Natural killer cell (primary cell): ENCODE data around the gene CAMSAP1. TPM values are rescaled to one million over a fixed set of nuclear protein-coding genes. Genes with fewer than 3 reads are reported as not detected.
"Not testable (repeated sequence)": the region's sequence is repeated elsewhere in the genome, so short reads cannot be mapped to it uniquely, and the experiment has no call there.

Source experiments
- ATAC-seq, 3 donors: fragments of 150-1000 bp in 2 of 3; fragments of 200-7000 bp in 1 of 3; cut with Tn5 transposase; 1 replicate in 1 of 3; 2 replicates in 2 of 3; pipeline ENCODE4 v1.10.0; 2021; ENCODE audit warnings: mild to moderate bottlenecking in 2 of 3, moderate library complexity in 2 of 3
- DNase-seq, 2 donors: peaks; one replicate each; pipeline versions ENCODE4 v3.0.0 to v3.0.0-alpha.2; 2013 to 2021; ENCODE audit warnings: mixed read lengths in 1 of 2
- H3K27ac ChIP-seq: one replicate; pipeline ENCODE4 v1.5.1; 2013; ENCODE audit warnings: mild to moderate bottlenecking, low read length
- H3K27me3 ChIP-seq: one replicate; pipeline ENCODE4 v1.6.1; 2013; ENCODE audit warnings: low read length; ENCODE audit not compliant: control insufficient read depth, insufficient read depth
- H3K36me3 ChIP-seq: one replicate; pipeline ENCODE4 v1.6.1; 2013; ENCODE audit warnings: low read length; ENCODE audit not compliant: control insufficient read depth, insufficient read depth
- H3K4me1 ChIP-seq: one replicate; pipeline ENCODE4 v1.6.1; 2013; ENCODE audit warnings: low read length; ENCODE audit not compliant: control insufficient read depth, insufficient read depth
- H3K4me3 ChIP-seq: one replicate; pipeline ENCODE4 v1.5.1; 2013; ENCODE audit warnings: low read length
- H3K9me3 ChIP-seq: one replicate; pipeline ENCODE4 v1.6.1; 2013; ENCODE audit warnings: low read length; ENCODE audit not compliant: control insufficient read depth, insufficient read depth
- H3K27ac Mint-ChIP-seq, 2 donors: one replicate each; pipeline ENCODE4 v1.8.0; 2022; ENCODE audit warnings: mild to moderate bottlenecking in 2 of 2, mixed read lengths in 2 of 2, moderate library complexity in 1 of 2
- H3K27me3 Mint-ChIP-seq, 2 donors: one replicate each; pipeline ENCODE4 v1.8.0; 2022; ENCODE audit warnings: low read depth in 2 of 2, mixed read lengths in 2 of 2
- H3K36me3 Mint-ChIP-seq: one replicate; pipeline ENCODE4 v1.8.0; 2022; ENCODE audit warnings: mixed read lengths
- H3K4me1 Mint-ChIP-seq, 2 donors: one replicate each; pipeline ENCODE4 v1.8.0; 2022; ENCODE audit warnings: mixed read lengths in 2 of 2
- H3K4me3 Mint-ChIP-seq: one replicate; pipeline ENCODE4 v1.8.0; 2022; ENCODE audit warnings: mild to moderate bottlenecking, moderate library complexity, mixed read lengths
- H3K9me3 Mint-ChIP-seq, 2 donors: one replicate each; pipeline ENCODE4 v1.8.0; 2022; ENCODE audit warnings: mixed read lengths in 2 of 2
- WGBS: methylation state at CpG from one replicate; pipeline ENCODE4 v1.1.7; 2013; ENCODE audit warnings: missing lambda C conversion rate; ENCODE audit not compliant: insufficient coverage; 5-methylcytosine and 5-hydroxymethylcytosine counted together
- intact Hi-C: fragments of 100-400 bp; cut with micrococcal nuclease; formaldehyde crosslinking; loops from one replicate; pipeline ENCODE4 v1.14.2; 2022
- total RNA-seq, 4 donors: library from RNA; stranded (reverse); fragments of 120-200 nt in 1 of 4; gene quantifications; one replicate each; pipeline versions ENCODE4 v1.2.3 to v1.2.4, GENCODE V29; 2013 to 2022
- TF ChIP-seq, protein P1 (sequence below): fragments of 200-600 bp; IDR thresholded peaks from one replicate; pipeline ENCODE4 v1.8.0; 2022; ENCODE audit warnings: antibody characterized with exemption

Gene CAMSAP1
- total RNA-seq, 3 donors from 2014 or later (not counting 1 experiment from before 2014, with no cell fraction given) = 25.9 to 33.5 (median 28.1) TPM

DNA sequence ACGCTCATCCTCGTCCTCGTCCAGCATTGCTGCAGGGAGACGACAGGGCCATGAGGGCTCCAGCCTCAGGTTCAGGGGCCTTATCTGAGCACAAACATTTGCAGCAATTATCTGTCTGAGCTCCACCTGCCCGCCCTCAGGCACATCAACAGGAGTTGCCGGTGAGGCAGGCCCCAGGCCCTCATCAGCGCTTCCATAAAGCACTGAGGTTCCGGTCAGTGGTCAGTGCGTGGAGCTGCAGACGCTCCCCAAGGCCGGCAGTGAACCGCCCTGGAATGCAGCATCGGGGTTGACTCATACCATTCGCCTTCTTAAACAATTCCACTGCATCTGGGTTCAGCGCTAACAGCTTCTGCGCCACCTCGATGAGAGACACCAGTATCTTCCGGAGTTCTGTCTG lies 38.6 kb upstream of the CAMSAP1 start:
- Mint-ChIP-seq H3K4me1 (peaks cover 4 to 5% of the 10 kb centered on the region in 2 donors), H3K9me3 (no peaks in the 10 kb centered on the region), H3K4me3 (no peak overlapping the region), H3K27ac (no peak overlapping the region), H3K36me3 (peaks cover 21% of the 10 kb centered on the region), H3K27me3 (no peaks in the 10 kb centered on the region)
- 98% methylated on average over 18 of the region's 18 CpGs for WGBS
- intact Hi-C loops = no loop called here
- TF ChIP-seq, protein P1, sequence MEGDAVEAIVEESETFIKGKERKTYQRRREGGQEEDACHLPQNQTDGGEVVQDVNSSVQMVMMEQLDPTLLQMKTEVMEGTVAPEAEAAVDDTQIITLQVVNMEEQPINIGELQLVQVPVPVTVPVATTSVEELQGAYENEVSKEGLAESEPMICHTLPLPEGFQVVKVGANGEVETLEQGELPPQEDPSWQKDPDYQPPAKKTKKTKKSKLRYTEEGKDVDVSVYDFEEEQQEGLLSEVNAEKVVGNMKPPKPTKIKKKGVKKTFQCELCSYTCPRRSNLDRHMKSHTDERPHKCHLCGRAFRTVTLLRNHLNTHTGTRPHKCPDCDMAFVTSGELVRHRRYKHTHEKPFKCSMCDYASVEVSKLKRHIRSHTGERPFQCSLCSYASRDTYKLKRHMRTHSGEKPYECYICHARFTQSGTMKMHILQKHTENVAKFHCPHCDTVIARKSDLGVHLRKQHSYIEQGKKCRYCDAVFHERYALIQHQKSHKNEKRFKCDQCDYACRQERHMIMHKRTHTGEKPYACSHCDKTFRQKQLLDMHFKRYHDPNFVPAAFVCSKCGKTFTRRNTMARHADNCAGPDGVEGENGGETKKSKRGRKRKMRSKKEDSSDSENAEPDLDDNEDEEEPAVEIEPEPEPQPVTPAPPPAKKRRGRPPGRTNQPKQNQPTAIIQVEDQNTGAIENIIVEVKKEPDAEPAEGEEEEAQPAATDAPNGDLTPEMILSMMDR = no peak
- ATAC-seq (no peak), DNase-seq (no peak)
- Histone ChIP-seq H3K4me3 (no peak overlapping the region), H3K27ac (no peak overlapping the region), H3K27me3 (no peaks in the 10 kb centered on the region), H3K4me1 (no peaks in the 10 kb centered on the region), H3K9me3 (no peaks in the 10 kb centered on the region), H3K36me3 (peaks cover 46% of the 10 kb centered on the region)

DNA sequence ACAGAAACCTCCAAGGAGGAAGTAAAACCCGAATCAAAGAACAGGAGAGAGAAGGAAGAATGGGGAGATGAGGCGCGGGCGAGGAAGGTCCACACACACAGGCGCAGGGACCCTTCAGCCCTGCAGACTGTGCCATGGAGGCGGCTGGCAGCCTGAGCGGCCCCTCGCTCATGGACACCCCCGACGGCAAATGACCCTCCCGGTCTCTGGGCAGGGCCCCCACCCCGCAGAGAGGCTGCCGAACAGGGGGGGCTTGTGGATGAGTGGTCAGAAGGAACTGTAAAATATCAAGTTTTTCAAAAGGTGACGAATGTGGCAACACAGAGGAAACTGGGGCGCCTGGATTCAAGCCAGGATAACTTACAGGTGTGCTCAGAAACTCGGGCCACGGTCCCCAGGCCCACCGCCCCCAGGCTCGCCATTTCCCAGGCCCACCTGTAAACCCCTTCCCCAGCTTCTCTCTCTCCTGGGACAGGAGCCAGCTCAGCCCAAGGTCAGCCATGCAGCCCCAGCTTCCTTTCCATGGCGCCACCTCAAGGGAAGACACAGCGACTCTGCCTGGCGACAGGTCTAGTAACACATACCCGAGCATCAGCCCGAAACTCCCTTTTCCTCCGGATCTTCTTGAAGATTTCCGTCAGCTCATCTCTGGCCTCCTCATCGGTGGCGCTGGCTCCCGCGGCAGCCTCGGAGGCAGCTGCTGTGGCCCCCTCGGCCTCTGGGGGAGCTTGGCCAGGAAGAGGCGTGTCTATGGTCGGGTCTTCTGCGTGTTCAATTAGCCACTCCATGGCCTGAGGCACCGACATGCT lies 37.3 kb upstream of the CAMSAP1 start:
- H3K27me3 ChIP-seq = no peaks in the 10 kb centered on the region

DNA sequence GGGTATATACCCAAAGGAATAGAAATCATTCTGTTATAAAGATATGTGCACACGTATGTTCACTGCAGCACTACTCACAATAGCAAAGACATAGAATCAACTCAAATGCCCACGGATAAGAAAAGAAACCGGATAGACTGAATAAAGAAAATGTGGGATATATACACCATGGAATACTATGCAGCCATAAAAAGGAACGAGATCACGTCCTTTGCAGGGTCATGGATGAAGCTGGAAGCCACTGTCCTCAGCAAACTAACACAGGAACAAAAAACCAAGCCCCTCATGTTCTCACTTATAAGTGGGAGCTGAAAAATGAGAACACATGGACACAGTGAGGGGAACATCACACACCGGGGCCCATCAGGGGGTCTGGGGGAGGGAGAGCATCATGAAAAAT lies 36.3 kb upstream of the CAMSAP1 start:
- H3K4me3 ChIP-seq, H3K4me1 ChIP-seq, ATAC-seq, H3K27me3 ChIP-seq, intact Hi-C loops, H3K27ac ChIP-seq, H3K4me3 Mint-ChIP-seq, H3K27me3 Mint-ChIP-seq, H3K27ac Mint-ChIP-seq, DNase-seq, H3K9me3 Mint-ChIP-seq: not testable (repeated sequence)
- 98% methylated on average over 4 of the region's 6 CpGs for WGBS
- peaks cover 12% of the 10 kb centered on the region for H3K36me3 Mint-ChIP-seq
- peaks cover 14% of the 10 kb centered on the region for H3K9me3 ChIP-seq
- peaks cover 8 to 14% of the 10 kb centered on the region in 2 donors for H3K4me1 Mint-ChIP-seq
- peaks cover 35% of the 10 kb centered on the region for H3K36me3 ChIP-seq

More for the DNA sequence above, 37.3 kb upstream of the CAMSAP1 start:
- no peak for ATAC-seq
- H3K4me3 Mint-ChIP-seq = no peak overlapping the region
- DNase-seq = no peak
- peaks cover 1 to 7% of the 10 kb centered on the region in 2 donors for H3K4me1 Mint-ChIP-seq
- H3K9me3 ChIP-seq = peaks cover 4% of the 10 kb centered on the region
- no peaks in the 10 kb centered on the region for H3K9me3 Mint-ChIP-seq
- H3K4me3 ChIP-seq = no peak overlapping the region
- no peak overlapping the region for H3K27ac ChIP-seq
- H3K27me3 Mint-ChIP-seq = no peaks in the 10 kb centered on the region
- H3K36me3 ChIP-seq = peaks cover 42% of the 10 kb centered on the region
- WGBS = 93% methylated on average over 36 of the region's 36 CpGs
- intact Hi-C loops = no loop called here
- H3K36me3 Mint-ChIP-seq = peaks cover 21% of the 10 kb centered on the region
- no peak overlapping the region for H3K27ac Mint-ChIP-seq
- H3K4me1 ChIP-seq = no peaks in the 10 kb centered on the region
- TF ChIP-seq, protein P1 = no peak

DNA sequence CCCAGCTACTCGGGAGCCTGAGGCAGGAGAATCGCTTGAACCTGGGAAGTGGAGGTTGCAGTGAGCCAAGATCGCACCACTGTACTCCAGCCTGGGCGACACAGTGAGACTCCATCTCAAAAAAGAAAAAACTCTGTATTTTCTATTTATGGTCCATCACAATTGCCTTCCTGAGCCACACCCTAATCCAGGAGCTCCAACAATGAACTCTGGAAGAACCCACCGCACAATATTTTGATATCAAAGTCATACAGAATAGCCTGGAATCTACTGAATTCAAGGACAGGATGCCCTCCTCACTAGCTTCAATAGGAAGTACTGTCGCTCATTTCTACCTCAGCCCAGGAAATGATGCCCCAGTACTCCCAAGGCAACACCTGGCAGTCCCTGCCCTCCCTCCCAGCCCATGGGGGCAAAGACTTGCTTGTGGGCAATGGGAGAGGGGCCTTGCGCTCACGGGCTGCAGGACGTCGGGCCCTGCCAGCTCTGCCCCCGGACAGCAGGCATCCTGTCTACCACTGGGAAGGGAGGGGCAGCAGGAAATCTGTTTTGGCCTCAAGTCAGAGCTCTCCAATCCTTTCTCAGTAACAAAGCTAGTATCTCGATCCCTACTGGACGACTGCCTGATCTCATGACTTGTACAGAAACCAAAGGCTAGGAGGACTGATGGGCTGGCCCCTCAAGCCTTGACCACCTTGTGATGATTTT lies 34.1 kb upstream of the CAMSAP1 start:
- Mint-ChIP-seq H3K4me1 (peaks cover 8 to 14% of the 10 kb centered on the region in 2 donors), H3K4me3 (no peak overlapping the region), H3K36me3 (peaks cover 7% of the 10 kb centered on the region), H3K27me3 (peaks cover 0 to 5% of the 10 kb centered on the region in 2 donors), H3K27ac (no peak overlapping the region), H3K9me3 (peaks cover 3 to 4% of the 10 kb centered on the region in 2 donors)
- DNase-seq (no peak), ATAC-seq (no peak)
- H3K4me1 ChIP-seq = peaks cover 10% of the 10 kb centered on the region
- H3K27me3 ChIP-seq = no peaks in the 10 kb centered on the region
- peaks cover 46% of the 10 kb centered on the region for H3K36me3 ChIP-seq
- no peak overlapping the region for H3K4me3 ChIP-seq
- intact Hi-C loops = no loop called here
- H3K9me3 ChIP-seq = peaks cover 14% of the 10 kb centered on the region
- H3K27ac ChIP-seq = no peak overlapping the region
- WGBS = 96% methylated on average over 13 of the region's 13 CpGs
- TF ChIP-seq, protein P1 = no peak
